ENCODE measurements around the gene CBARP.

CBARP gene

DNA sequence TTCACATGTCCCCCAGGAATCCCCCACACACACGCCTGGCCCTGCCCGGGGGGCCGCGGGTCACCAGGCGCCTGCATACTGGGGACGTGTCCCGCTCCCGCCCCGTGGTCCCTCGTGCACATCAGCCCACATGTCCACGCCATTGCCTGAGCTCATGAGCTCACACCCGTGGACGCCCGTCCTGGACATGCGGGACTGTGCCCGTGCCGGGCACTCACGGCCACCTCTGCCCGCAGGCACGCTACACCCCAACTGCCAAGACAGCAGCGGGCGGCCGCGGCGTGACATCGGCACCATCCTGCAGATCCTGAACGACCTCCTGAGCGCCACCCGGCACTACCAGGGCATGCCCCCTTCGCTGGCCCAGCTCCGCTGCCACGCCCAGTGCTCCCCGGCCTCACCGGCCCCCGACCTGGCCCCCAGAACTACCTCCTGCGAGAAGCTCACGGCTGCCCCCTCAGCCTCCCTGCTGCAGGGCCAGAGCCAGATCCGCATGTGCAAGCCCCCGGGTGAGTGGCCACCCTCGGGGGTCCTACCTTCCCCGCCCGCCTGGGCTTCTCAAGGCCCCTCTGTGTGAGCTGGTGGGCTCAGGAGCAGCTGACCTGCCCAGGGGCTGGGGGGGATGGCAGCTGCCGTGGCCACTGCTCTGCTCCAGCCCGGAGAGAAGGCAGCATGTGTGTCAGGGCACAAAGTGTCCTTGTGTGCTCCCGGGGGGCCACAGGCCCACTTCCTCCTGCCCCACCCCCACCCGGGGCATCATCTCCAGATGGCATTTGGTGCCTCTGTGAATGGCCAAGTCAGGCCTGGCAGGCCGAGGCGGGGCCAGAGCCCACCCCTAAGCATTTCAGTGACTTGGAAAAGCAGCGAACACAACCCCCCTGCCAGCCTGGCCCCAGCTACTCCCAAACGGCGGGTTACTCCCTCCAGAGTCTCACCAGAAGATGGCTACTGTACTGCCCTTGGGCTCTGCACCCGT is 17.7 kb upstream of the CBARP start:
- TF ChIP-seq CTCF (IDR thresholded peaks at IDR 0.05; ENCODE audit: extremely low read depth, insufficient read depth, missing control alignments): no peak
- in situ Hi-C loops (cut with MboI; ENCODE audit: low pct_unique_long_range_greater_than_20kb, low sequenced_read_pairs, unreplicated experiment): no loop called here
- DNase-seq (ENCODE audit: low spot score): no peak

DNA sequence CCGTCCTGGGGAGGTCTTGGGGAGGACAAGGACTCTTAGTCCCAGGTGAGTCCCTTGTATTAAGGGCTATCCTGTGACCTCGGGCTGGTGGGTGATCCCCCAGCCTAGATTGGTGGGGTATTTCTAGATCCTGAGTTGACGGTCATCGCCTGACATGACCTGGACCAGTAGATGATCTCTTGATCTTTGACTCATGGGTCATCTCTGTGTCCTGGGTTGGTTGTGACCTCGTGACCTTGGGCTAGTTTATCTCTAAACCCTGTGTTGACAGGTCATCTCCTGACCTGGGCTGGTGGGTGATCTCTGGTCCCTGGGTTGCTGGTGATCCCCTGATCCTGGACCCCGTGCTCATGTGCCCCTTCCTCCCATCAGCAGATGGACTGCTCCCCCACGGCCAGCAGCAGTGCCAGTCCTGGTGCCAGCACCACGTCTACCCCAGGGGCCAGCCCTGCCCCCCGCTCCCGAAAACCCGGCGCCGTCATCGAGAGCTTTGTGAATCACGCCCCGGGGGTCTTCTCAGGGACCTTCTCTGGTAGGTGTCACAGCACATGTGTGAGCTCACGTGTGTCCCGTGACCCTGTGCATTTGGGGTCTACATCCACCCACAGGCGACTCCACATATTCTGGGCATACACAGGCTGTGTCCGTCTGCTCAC is 16.9 kb upstream of the CBARP start:
- in situ Hi-C loops (cut with MboI; ENCODE audit: low pct_unique_long_range_greater_than_20kb, low sequenced_read_pairs, unreplicated experiment): no loop called here
- no peak for DNase-seq (ENCODE audit: low spot score)
- TF ChIP-seq CTCF (IDR thresholded peaks at IDR 0.05; ENCODE audit: extremely low read depth, insufficient read depth, missing control alignments): no peak

GRCh38 chr19:1254081-1254527 is 16.3 kb upstream of the CBARP start:
- in situ Hi-C loops (cut with MboI; ENCODE audit: low pct_unique_long_range_greater_than_20kb, low sequenced_read_pairs, unreplicated experiment): no loop called here
- TF ChIP-seq CTCF (IDR thresholded peaks at IDR 0.05; ENCODE audit: extremely low read depth, insufficient read depth, missing control alignments): no peak
- no peak for DNase-seq (ENCODE audit: low spot score)

DNA sequence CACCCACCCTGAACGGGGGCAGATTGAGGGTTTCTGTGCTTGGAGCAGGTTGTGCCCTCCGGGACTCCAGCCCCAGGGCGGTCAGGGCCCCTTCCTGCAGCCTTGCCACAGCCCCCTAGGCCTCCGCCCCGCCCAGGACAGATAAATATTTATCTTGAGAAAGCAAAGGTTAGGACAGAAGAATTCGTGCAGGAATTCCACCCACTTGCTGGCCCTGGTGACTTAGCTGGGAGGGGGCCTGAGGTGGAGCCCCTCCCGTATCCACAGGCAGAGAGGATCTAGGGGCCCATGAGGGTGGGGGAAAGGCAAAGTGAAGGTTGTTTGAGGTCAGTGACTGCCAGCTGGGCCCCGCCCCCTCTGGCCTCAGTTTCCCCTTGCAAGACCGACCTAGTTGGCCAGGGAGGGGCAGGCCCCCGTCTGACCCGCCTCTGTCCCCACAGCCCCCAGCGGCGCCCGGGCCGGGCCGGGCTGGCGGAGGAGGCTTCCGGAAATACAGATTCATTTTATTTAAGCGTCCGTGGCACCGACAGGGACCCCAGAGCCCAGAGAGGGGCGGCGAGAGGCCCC is 15.8 kb upstream of the CBARP start:
- no peak for TF ChIP-seq CTCF (IDR thresholded peaks at IDR 0.05; ENCODE audit: extremely low read depth, insufficient read depth, missing control alignments)
- no peak for DNase-seq (ENCODE audit: low spot score)
- in situ Hi-C loops (cut with MboI; ENCODE audit: low pct_unique_long_range_greater_than_20kb, low sequenced_read_pairs, unreplicated experiment): no loop called here

- no peak for TF ChIP-seq CTCF (IDR thresholded peaks at IDR 0.05; ENCODE audit: extremely low read depth, insufficient read depth, missing control alignments)
- DNase-seq (ENCODE audit: low spot score): peak; percentile 75
- in situ Hi-C loops (cut with MboI; ENCODE audit: low pct_unique_long_range_greater_than_20kb, low sequenced_read_pairs, unreplicated experiment): no loop called here
These were observed 15.2 kb upstream of the CBARP start for GRCh38 chr19:1252821-1253513.

- no peak for TF ChIP-seq CTCF (IDR thresholded peaks at IDR 0.05; ENCODE audit: extremely low read depth, insufficient read depth, missing control alignments)
- DNase-seq (ENCODE audit: low spot score): peak; percentile 70
- in situ Hi-C loops (cut with MboI; ENCODE audit: low pct_unique_long_range_greater_than_20kb, low sequenced_read_pairs, unreplicated experiment): no loop called here
These were observed 14.5 kb upstream of the CBARP start for GRCh38 chr19:1252221-1252820.
